OCI-LY7 (cell line): ENCODE measurements around the gene POLA1.

Experiments
- CTCF ChIP-seq: fragments of 200-600 bp; sonication (generic); conservative IDR thresholded peaks from 2 replicates; pipeline ENCODE4 v1.5.1; 2014; ENCODE audit warnings: mild to moderate bottlenecking, antibody characterized with exemption, low read length, moderate library complexity, mixed read lengths
- EZH2phosphoT487 ChIP-seq: fragments of 200-600 bp; sonication (generic); IDR thresholded peaks from 2 replicates; pipeline ENCODE4 v1.6.1; 2018; ENCODE audit warnings: low read depth, borderline replicate concordance, mild to moderate bottlenecking, mixed run types, antibody characterized with exemption, low read length, moderate library complexity, mixed read lengths

GRCh38 chrX:25001808-25002660, 308.3 kb downstream of the POLA1 start:
- TF ChIP-seq CTCF = no peak
- no peak for TF ChIP-seq EZH2phosphoT487
